Endothelial cell of umbilical vein (primary cell): ENCODE data around the gene LRRC8C. TPM values are rescaled to one million over a fixed set of nuclear protein-coding genes. Genes with fewer than 3 reads are reported as not detected.

Source experiments
- BruUV-seq: library from RNA; stranded (reverse); fragments of 400-500 nt; replicated peaks from 2 replicates; lab custom pipeline; 2021; lab: Mats Ljungman, UMichigan
- CTCF ChIA-PET: fragments of 300-600, 350-600 bp; sonication (Branson Sonifier 250); formaldehyde crosslinking; loops from one replicate; lab custom pipeline; 2021; ENCODE audit warnings: antibody characterized with exemption, inconsistent platforms; lab: Charles Lee
- POLR2A ChIA-PET: fragments of 300-600, 350-600 bp; sonication (Branson Sonifier 250); formaldehyde crosslinking; loops from one replicate; lab custom pipeline; 2021; ENCODE audit warnings: antibody characterized with exemption, inconsistent platforms; lab: Charles Lee
- DNase-seq: peaks from one replicate; pipeline ENCODE4 v3.0.0-alpha.2; 2011; ENCODE audit warnings: low read depth, low spot score
- FAIRE-seq: peaks from 2 replicates; lab custom pipeline; 2011; peaks lifted over from hg19 to GRCh38; lab: Jason Lieb, UNC
- H2AFZ ChIP-seq: 2 replicates; pipeline ENCODE4 v1.6.0; 2012; ENCODE audit warnings: low read depth, low read length, control low read depth, inconsistent platforms
- H3K27ac ChIP-seq: 2 replicates; pipeline ENCODE4 v1.5.1; 2011; ENCODE audit warnings: low read depth, mild to moderate bottlenecking, control low read depth, low read length, moderate library complexity; ENCODE audit not compliant: insufficient read depth
- H3K27me3 ChIP-seq, 2 experiments: 2 replicates each; pipeline versions ENCODE4 v1.6.0 to v1.6.1; 2011; ENCODE audit warnings: low read length in 2 of 2, mixed read lengths in 1 of 2; ENCODE audit not compliant: control insufficient read depth in 2 of 2, insufficient read depth in 2 of 2
- H3K36me3 ChIP-seq, 2 experiments: 2 replicates in 1 of 2; 3 replicates in 1 of 2; pipeline ENCODE4 v1.5.1; 2011; ENCODE audit warnings: low read length in 2 of 2, mild to moderate bottlenecking in 1 of 2, moderate library complexity in 1 of 2; ENCODE audit not compliant: control insufficient read depth in 2 of 2, insufficient read depth in 2 of 2; ENCODE audit errors: extremely low read depth in 1 of 2
- H3K4me1 ChIP-seq: 3 replicates; pipeline ENCODE4 v1.5.1; 2011; ENCODE audit warnings: mild to moderate bottlenecking, low read length; ENCODE audit not compliant: control insufficient read depth, insufficient read depth; ENCODE audit errors: extremely low read depth
- H3K4me2 ChIP-seq: 2 replicates; pipeline ENCODE4 v1.6.1; 2011; ENCODE audit warnings: low read length, control low read depth, mixed read lengths; ENCODE audit not compliant: insufficient read depth
- H3K4me3 ChIP-seq, 3 experiments: fragments of 200-600 bp in 1 of 3; sonication (generic), shearing (Covaris generic) in 1 of 3; replicated peaks in 1 of 3; 2 replicates each; pipeline ENCODE4 v1.5.1; 2011 to 2016; ENCODE audit warnings: control low read depth in 3 of 3, low read length in 3 of 3, mild to moderate bottlenecking in 2 of 3, inconsistent platforms in 1 of 3, low read depth in 1 of 3, moderate library complexity in 1 of 3; ENCODE audit not compliant: insufficient read depth in 1 of 3
- H3K79me2 ChIP-seq: 2 replicates; pipeline ENCODE4 v1.6.0; 2012; ENCODE audit warnings: low read length, inconsistent platforms; ENCODE audit not compliant: control insufficient read depth, insufficient read depth
- H3K9ac ChIP-seq: replicated peaks from 2 replicates; pipeline ENCODE3; 2011; ENCODE audit warnings: low read length, control low read depth; ENCODE audit not compliant: insufficient read depth; ENCODE audit errors: extremely low read depth
- H3K9me1 ChIP-seq: replicated peaks from 3 replicates; pipeline ENCODE4 v1.6.0; 2011; ENCODE audit warnings: mild to moderate bottlenecking, low read length; ENCODE audit not compliant: control insufficient read depth, insufficient read depth; ENCODE audit errors: extremely low read depth
- H3K9me3 ChIP-seq: replicated peaks from 2 replicates; pipeline ENCODE4 v1.5.1; 2012; ENCODE audit warnings: low read length, inconsistent platforms; ENCODE audit not compliant: control insufficient read depth, insufficient read depth
- H4K20me1 ChIP-seq: replicated peaks from 2 replicates; pipeline ENCODE3; 2011; ENCODE audit warnings: mild to moderate bottlenecking, low read length; ENCODE audit not compliant: control insufficient read depth, insufficient read depth; ENCODE audit errors: extremely low read depth
- EZH2 ChIP-seq: IDR thresholded peaks from 2 replicates; pipeline ENCODE4 v1.6.1; 2012; ENCODE audit warnings: borderline replicate concordance, low read depth, mild to moderate bottlenecking, moderate library complexity, low read length, inconsistent platforms; ENCODE audit not compliant: severe bottlenecking
- FOS ChIP-seq: IDR thresholded peaks from 2 replicates; pipeline ENCODE4 v1.6.1; 2011; ENCODE audit warnings: mild to moderate bottlenecking, low read length, moderate library complexity, borderline replicate concordance; ENCODE audit not compliant: insufficient read depth
- GATA2 ChIP-seq: IDR thresholded peaks from 2 replicates; pipeline ENCODE4 v1.7.0; 2011; ENCODE audit warnings: low read depth, mild to moderate bottlenecking, moderate library complexity, mixed read lengths, low read length; ENCODE audit not compliant: insufficient read length, insufficient read depth
- JUN ChIP-seq: IDR thresholded peaks from 2 replicates; pipeline ENCODE4 v1.6.1; 2011; ENCODE audit warnings: borderline replicate concordance, low read depth; ENCODE audit not compliant: insufficient read length, insufficient read depth
- MYC ChIP-seq: IDR thresholded peaks from one replicate; pipeline ENCODE4 v1.6.1; 2011; ENCODE audit warnings: mild to moderate bottlenecking, low read depth, low read length
- POLR2A ChIP-seq: IDR thresholded peaks from 2 replicates; pipeline ENCODE4 v1.6.1; 2012; ENCODE audit warnings: low read depth, mild to moderate bottlenecking, control low read depth, low read length
- POLR2AphosphoS5 ChIP-seq: IDR thresholded peaks from 2 replicates; pipeline ENCODE4 v1.6.1; 2012; ENCODE audit warnings: low read depth, mild to moderate bottlenecking, control low read depth, low read length, moderate library complexity; ENCODE audit not compliant: insufficient read depth
- dilution Hi-C: fragments of 300-500 bp; cut with MboI; formaldehyde crosslinking; loops from one replicate; pipeline ENCODE4 v1.15.0; 2019; ENCODE audit warnings: low sequenced_read_pairs; ENCODE audit not compliant: extremely low pct_ligation_motif_present
- intact Hi-C: fragments of 100-400 bp; cut with micrococcal nuclease; formaldehyde crosslinking; loops from one replicate; pipeline ENCODE4 v1.10.0; 2022
- polyA plus RNA-seq, 4 experiments: library from polyadenylated mRNA; depleted of rRNA in 3 of 4; stranded (reverse) in 3 of 4; unstranded in 1 of 4; fragments of >200 nt; gene quantifications; 2 replicates each; pipeline versions ENCODE4 v1.2.1 to v1.2.3, GENCODE V29; 2011 to 2012; ENCODE audit warnings: missing spikeins in 1 of 4
- total RNA-seq: library from RNA; stranded (reverse); gene quantifications from 2 replicates; pipeline ENCODE4 v1.2.3, GENCODE V29; 2021
- TF ChIP-seq, protein P1 (sequence below), 2 donors: IDR thresholded peaks; 1 replicate in 1 of 2; 2 replicates in 1 of 2; pipeline ENCODE4 v1.5.1; 2011; ENCODE audit warnings: low read length in 2 of 2, mild to moderate bottlenecking in 2 of 2, moderate library complexity in 2 of 2, control low read depth in 1 of 2, inconsistent platforms in 1 of 2, low read depth in 1 of 2; ENCODE audit not compliant: insufficient read depth in 1 of 2; ENCODE audit errors: extremely low read depth in 1 of 2
- TF ChIP-seq, protein P2 (sequence below): IDR thresholded peaks from 2 replicates; pipeline ENCODE4 v1.6.1; 2011; ENCODE audit not compliant: insufficient read depth, insufficient read length

The LRRC8C gene
- total and polyA plus RNA-seq, 2 donors (not counting 3 experiments of a cell fraction or from before 2014, with no cell fraction given) = 33.6 to 51.5 TPM

DNA sequence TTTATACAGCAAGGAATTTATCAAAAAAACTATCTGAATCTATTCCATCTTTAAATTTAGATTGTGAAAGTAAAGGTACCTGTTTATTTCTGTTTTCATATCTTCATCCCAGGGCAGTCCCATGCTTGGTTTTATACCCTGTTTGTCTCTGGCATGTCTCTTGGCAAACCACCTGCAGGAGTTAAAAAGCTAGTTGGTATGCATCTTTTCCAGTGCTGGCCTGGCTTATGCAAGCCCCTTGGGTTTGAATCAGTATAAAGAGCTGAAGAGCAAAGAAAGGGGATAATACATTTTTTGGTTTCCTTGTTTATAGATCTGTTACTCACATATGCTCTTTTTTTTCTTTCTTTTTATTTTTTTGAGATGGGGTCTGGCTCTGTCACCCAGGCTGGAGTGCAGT is 37.8 kb downstream of the LRRC8C start:
- intact Hi-C loops (no loop called here), dilution Hi-C loops (no loop called here)
- no TSS peak for BruUV-seq
- Histone ChIP-seq H3K9ac (no peak overlapping the region), H3K36me3 (peaks cover 0 to 3% of the 10 kb centered on the region in 2 experiments), H3K27ac (no peak overlapping the region), H4K20me1 (peaks cover 39% of the 10 kb centered on the region), H2AFZ (no peak overlapping the region), H3K9me1 (no peaks in the 10 kb centered on the region), H3K9me3 (no peaks in the 10 kb centered on the region), H3K79me2 (peaks cover 98% of the 10 kb centered on the region), H3K4me3 (no peak overlapping the region), H3K4me1 (peaks cover 51% of the 10 kb centered on the region), H3K27me3 (no peaks in the 10 kb centered on the region), H3K4me2 (no peak overlapping the region)
- DNase-seq = no peak
- POLR2A ChIA-PET = no interaction called here
- CTCF ChIA-PET = interaction anchor here (1.2 to 2.9 kb wide), 3 partner anchors 11 to 92 kb away, joined by 3 to 21 read pairs (median 8); no protein-coding TSS in a partner anchor
- TF ChIP-seq EZH2 = no peak
- no peak for TF ChIP-seq JUN
- no peak for TF ChIP-seq MYC
- TF ChIP-seq, protein P1, sequence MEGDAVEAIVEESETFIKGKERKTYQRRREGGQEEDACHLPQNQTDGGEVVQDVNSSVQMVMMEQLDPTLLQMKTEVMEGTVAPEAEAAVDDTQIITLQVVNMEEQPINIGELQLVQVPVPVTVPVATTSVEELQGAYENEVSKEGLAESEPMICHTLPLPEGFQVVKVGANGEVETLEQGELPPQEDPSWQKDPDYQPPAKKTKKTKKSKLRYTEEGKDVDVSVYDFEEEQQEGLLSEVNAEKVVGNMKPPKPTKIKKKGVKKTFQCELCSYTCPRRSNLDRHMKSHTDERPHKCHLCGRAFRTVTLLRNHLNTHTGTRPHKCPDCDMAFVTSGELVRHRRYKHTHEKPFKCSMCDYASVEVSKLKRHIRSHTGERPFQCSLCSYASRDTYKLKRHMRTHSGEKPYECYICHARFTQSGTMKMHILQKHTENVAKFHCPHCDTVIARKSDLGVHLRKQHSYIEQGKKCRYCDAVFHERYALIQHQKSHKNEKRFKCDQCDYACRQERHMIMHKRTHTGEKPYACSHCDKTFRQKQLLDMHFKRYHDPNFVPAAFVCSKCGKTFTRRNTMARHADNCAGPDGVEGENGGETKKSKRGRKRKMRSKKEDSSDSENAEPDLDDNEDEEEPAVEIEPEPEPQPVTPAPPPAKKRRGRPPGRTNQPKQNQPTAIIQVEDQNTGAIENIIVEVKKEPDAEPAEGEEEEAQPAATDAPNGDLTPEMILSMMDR (IDR thresholded peaks at IDR 0.05; ENCODE audit: extremely low read depth in 1 of 2, insufficient read depth in 1 of 2, low read depth in 1 of 2, low read length in 2 of 2) = no peak
- TF ChIP-seq GATA2 = no peak
- TF ChIP-seq POLR2A = no peak
- no peak for TF ChIP-seq FOS
- TF ChIP-seq POLR2AphosphoS5 = no peak
- TF ChIP-seq, protein P2, sequence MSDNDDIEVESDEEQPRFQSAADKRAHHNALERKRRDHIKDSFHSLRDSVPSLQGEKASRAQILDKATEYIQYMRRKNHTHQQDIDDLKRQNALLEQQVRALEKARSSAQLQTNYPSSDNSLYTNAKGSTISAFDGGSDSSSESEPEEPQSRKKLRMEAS = no peak
- FAIRE-seq = no peak
